Cerebellar nuclear complex (tissue), 1 donor: ENCODE measurements around the gene TRIM47.
"Not testable (repeated sequence)": the region's sequence is repeated elsewhere in the genome, so short reads cannot be mapped to it uniquely, and the experiment has no call there.

Source experiments
- DNase-seq, 2 experiments: peaks; one replicate each; lab custom pipeline; 2025; lab: John Stamatoyannopoulos, UW

Gene TRIM47

GRCh38 chr17:75892556-75893224 lies 14.3 kb upstream of the TRIM47 start:
- DNase-seq = no peak

- no peak for DNase-seq
Observed at GRCh38 chr17:75891605-75892555, 13.5 kb upstream of the TRIM47 start.

GRCh38 chr17:75891022-75891604 lies 12.7 kb upstream of the TRIM47 start:
- DNase-seq = no peak

- no peak for DNase-seq
Observed at GRCh38 chr17:75889454-75889853, 11.1 kb upstream of the TRIM47 start.

GRCh38 chr17:75888484-75888883 lies 10.1 kb upstream of the TRIM47 start:
- no peak for DNase-seq

- not testable (repeated sequence) for DNase-seq
Observed at GRCh38 chr17:75885860-75886259, 7.5 kb upstream of the TRIM47 start.

GRCh38 chr17:75885431-75885830 lies 7.0 kb upstream of the TRIM47 start:
- no peak for DNase-seq

- DNase-seq = no peak
Observed at GRCh38 chr17:75881678-75882454, 3.5 kb upstream of the TRIM47 start.

GRCh38 chr17:75880266-75880665 lies 1.9 kb upstream of the TRIM47 start:
- no peak for DNase-seq

GRCh38 chr17:75877752-75878173 lies 618 bp downstream of the TRIM47 start:
- DNase-seq = peak in 1 of 2 experiments; percentile 30

- no peak for DNase-seq
Observed at GRCh38 chr17:75876938-75877751, 1.2 kb downstream of the TRIM47 start.

- DNase-seq = no peak
Observed at GRCh38 chr17:75876190-75876937, 2.0 kb downstream of the TRIM47 start.

GRCh38 chr17:75875940-75876189 lies 2.5 kb downstream of the TRIM47 start:
- DNase-seq = no peak

GRCh38 chr17:75875182-75875939 lies 3.0 kb downstream of the TRIM47 start:
- DNase-seq = no peak

- DNase-seq = no peak
Observed at GRCh38 chr17:75874323-75875181, 3.8 kb downstream of the TRIM47 start.

- DNase-seq = no peak
Observed at GRCh38 chr17:75873587-75874322, 4.6 kb downstream of the TRIM47 start.

GRCh38 chr17:75872434-75873351 lies 5.7 kb downstream of the TRIM47 start:
- DNase-seq = no peak
